HEK293 (cell line): ENCODE measurements around the gene NOXO1.

ENCODE experiments used
- CTCF ChIA-PET: fragments of 350-600 bp; formaldehyde crosslinking; extraction: SDS; loops from one replicate; lab custom pipeline; 2021; ENCODE audit warnings: antibody characterized with exemption; lab: Yijun Ruan, JAX
- POLR2A ChIA-PET: fragments of 300-600 bp; formaldehyde crosslinking; extraction: SDS; loops from one replicate; lab custom pipeline; 2020; ENCODE audit warnings: antibody characterized with exemption, inconsistent platforms; lab: Yijun Ruan, JAX
- H3K27ac ChIP-seq: fragments of 200-500 bp; sonication (Bioruptor generic); 2 replicates; pipeline ENCODE4 v1.5.1; 2014; ENCODE audit warnings: low read depth, low read length, control low read depth, inconsistent platforms; ENCODE audit errors: extremely low read depth
- H3K36me3 ChIP-seq, 2 experiments: fragments of 200-500 bp in 1 of 2; sonication (Bioruptor generic) in 1 of 2; 1 replicate in 1 of 2; 2 replicates in 1 of 2; pipeline ENCODE4 v1.5.1; 2014 to 2017; ENCODE audit warnings: inconsistent platforms in 2 of 2, low read length in 2 of 2; ENCODE audit not compliant: control insufficient read depth in 2 of 2, insufficient read depth in 1 of 2
- H3K4me1 ChIP-seq: fragments of 200-500 bp; sonication (Bioruptor generic); 2 replicates; pipeline ENCODE4 v1.5.1; 2014; ENCODE audit warnings: mild to moderate bottlenecking, low read length, inconsistent platforms; ENCODE audit not compliant: control insufficient read depth, insufficient read depth
- H3K4me3 ChIP-seq: 2 replicates; pipeline ENCODE4 v1.5.1; 2011; ENCODE audit warnings: low read depth, mild to moderate bottlenecking, control low read depth, low read length, moderate library complexity
- H3K9me3 ChIP-seq: fragments of 200-500 bp; sonication (Bioruptor generic); 2 replicates; pipeline ENCODE4 v1.5.1; 2014; ENCODE audit warnings: low read depth, low read length, inconsistent platforms; ENCODE audit not compliant: control insufficient read depth, insufficient read depth
- KLF10 ChIP-seq: fragments of 450-650 bp; IDR thresholded peaks from 2 replicates; pipeline ENCODE4 v1.5.1; 2018; ENCODE audit warnings: missing biosample characterization, mild to moderate bottlenecking, missing genetic modification characterization
- MEIS1 ChIP-seq: sonication (generic); formaldehyde crosslinking; IDR thresholded peaks from 2 replicates; pipeline ENCODE4 v1.8.1; 2022; ENCODE audit warnings: missing genetic modification reagents, mild to moderate bottlenecking, borderline replicate concordance
- OSR2 ChIP-seq: fragments of 450-650 bp; formaldehyde crosslinking; IDR thresholded peaks from 2 replicates; pipeline ENCODE4 v1.5.1; 2016; ENCODE audit warnings: missing biosample characterization, missing genetic modification characterization
- SP2 ChIP-seq: fragments of 450-650 bp; formaldehyde crosslinking; IDR thresholded peaks from 2 replicates; pipeline ENCODE4 v1.5.1; 2016; ENCODE audit warnings: missing biosample characterization, missing genetic modification characterization
- SP3 ChIP-seq: fragments of 450-650 bp; formaldehyde crosslinking; IDR thresholded peaks from 2 replicates; pipeline ENCODE4 v1.5.1; 2016; ENCODE audit warnings: missing biosample characterization, missing genetic modification characterization
- ZFP41 ChIP-seq: fragments of 450-650 bp; formaldehyde crosslinking; IDR thresholded peaks from 2 replicates; pipeline ENCODE4 v1.5.1; 2016; ENCODE audit warnings: missing biosample characterization, missing genetic modification characterization, borderline replicate concordance
- ZNF292 ChIP-seq: fragments of 450-650 bp; formaldehyde crosslinking; IDR thresholded peaks from 2 replicates; pipeline ENCODE4 v1.5.1; 2016; ENCODE audit warnings: low read depth, missing biosample characterization, missing genetic modification characterization, borderline replicate concordance
- ZNF335 ChIP-seq: fragments of 450-650 bp; formaldehyde crosslinking; conservative IDR thresholded peaks from 2 replicates; pipeline ENCODE4 v1.5.1; 2016; ENCODE audit warnings: missing biosample characterization, missing genetic modification characterization
- ZNF514 ChIP-seq: fragments of 450-650 bp; formaldehyde crosslinking; IDR thresholded peaks from 2 replicates; pipeline ENCODE4 v1.5.1; 2016; ENCODE audit warnings: missing biosample characterization, missing genetic modification characterization
- ZNF544 ChIP-seq: fragments of 450-650 bp; formaldehyde crosslinking; IDR thresholded peaks from 2 replicates; pipeline ENCODE4 v1.5.0; 2017; ENCODE audit warnings: missing biosample characterization, missing genetic modification characterization
- ZNF558 ChIP-seq: fragments of 450-650 bp; formaldehyde crosslinking; IDR thresholded peaks from 2 replicates; pipeline ENCODE4 v1.5.1; 2016; ENCODE audit warnings: missing biosample characterization, missing genetic modification characterization
- ZNF660 ChIP-seq: fragments of 450-650 bp; IDR thresholded peaks from 2 replicates; pipeline ENCODE4 v1.5.1; 2018; ENCODE audit warnings: missing biosample characterization, mild to moderate bottlenecking, missing genetic modification characterization
- ZNF792 ChIP-seq: fragments of 450-650 bp; formaldehyde crosslinking; IDR thresholded peaks from 2 replicates; pipeline ENCODE4 v1.5.1; 2016; ENCODE audit warnings: missing biosample characterization, missing genetic modification characterization
- ZSCAN16 ChIP-seq: fragments of 450-650 bp; formaldehyde crosslinking; IDR thresholded peaks from 2 replicates; pipeline ENCODE4 v1.5.1; 2016; ENCODE audit warnings: missing biosample characterization, missing genetic modification characterization
- ZXDB ChIP-seq: fragments of 450-650 bp; formaldehyde crosslinking; IDR thresholded peaks from 2 replicates; pipeline ENCODE4 v1.5.1; 2016; ENCODE audit warnings: missing biosample characterization, missing genetic modification characterization
- TF ChIP-seq, protein P1 (sequence below): fragments of 450-650 bp; formaldehyde crosslinking; IDR thresholded peaks from 2 replicates; pipeline ENCODE4 v1.5.1; 2017; ENCODE audit warnings: missing biosample characterization, missing genetic modification characterization
- TF ChIP-seq, protein P2 (sequence below): fragments of 450-650 bp; formaldehyde crosslinking; IDR thresholded peaks from 2 replicates; pipeline ENCODE4 v1.5.1; 2017; ENCODE audit warnings: missing biosample characterization, mild to moderate bottlenecking, missing genetic modification characterization, moderate library complexity
- TF ChIP-seq, protein P3 (sequence below): fragments of 450-650 bp; formaldehyde crosslinking; conservative IDR thresholded peaks from 2 replicates; pipeline ENCODE4 v1.5.1; 2016; ENCODE audit warnings: low read depth, missing biosample characterization, missing genetic modification characterization

NOXO1 gene

DNA sequence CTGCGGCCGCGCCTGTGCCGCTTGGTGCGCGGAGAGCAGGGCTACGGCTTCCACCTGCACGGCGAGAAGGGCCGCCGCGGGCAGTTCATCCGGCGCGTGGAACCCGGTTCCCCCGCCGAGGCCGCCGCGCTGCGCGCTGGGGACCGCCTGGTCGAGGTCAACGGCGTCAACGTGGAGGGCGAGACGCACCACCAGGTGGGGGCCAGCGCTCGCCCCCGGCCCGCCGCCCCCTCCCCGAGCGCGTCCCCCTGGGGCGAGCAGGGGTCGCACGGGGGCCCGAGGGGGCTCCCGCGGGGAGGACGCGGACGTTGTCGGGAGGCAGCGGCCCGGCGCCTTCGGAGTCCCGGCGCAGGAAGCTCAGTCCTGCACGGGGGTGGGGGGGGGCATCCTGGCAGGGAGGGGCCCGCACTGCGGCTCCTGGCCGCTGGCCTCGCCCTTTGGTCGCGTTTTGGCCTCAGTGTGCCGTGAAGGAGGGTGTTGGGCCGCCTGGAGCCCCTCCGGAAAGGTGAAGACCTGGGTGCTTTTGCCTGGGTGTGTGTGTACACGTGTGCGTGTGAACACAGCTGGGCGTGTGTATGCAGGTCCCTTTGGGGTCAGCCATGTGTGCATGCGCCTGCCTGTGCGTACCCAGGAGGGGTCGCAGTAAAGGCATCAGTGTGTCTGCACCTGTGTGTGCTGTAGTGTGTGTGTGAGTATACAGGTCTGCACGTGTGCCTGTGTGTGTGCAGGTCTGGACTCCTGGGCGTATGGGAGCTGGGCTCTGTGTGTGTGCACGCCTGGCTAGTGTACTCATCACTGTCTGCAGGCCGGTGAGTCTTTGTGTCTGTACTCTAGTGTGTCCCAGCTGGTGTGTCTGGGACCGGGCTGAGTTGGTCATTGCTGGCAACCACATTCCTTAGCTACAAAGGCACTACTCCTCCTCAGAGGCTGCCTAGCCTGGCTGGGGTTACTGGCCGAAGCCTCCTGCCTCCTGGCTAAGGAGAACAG lies 46.0 kb upstream of the NOXO1 start (continued):
- TF ChIP-seq ZNF558 (no peak), ZXDB (no peak), ZNF544 (tag by site-specific recombination) (no peak), ZSCAN16 (no peak), ZNF514 (tag by site-specific recombination) (no peak), ZNF660 (no peak), OSR2 (tag by site-specific recombination) (no peak), ZNF292 (no peak)
- TF ChIP-seq, protein P1, sequence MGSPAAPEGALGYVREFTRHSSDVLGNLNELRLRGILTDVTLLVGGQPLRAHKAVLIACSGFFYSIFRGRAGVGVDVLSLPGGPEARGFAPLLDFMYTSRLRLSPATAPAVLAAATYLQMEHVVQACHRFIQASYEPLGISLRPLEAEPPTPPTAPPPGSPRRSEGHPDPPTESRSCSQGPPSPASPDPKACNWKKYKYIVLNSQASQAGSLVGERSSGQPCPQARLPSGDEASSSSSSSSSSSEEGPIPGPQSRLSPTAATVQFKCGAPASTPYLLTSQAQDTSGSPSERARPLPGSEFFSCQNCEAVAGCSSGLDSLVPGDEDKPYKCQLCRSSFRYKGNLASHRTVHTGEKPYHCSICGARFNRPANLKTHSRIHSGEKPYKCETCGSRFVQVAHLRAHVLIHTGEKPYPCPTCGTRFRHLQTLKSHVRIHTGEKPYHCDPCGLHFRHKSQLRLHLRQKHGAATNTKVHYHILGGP (tag by site-specific recombination), result no peak
- TF ChIP-seq, protein P2, sequence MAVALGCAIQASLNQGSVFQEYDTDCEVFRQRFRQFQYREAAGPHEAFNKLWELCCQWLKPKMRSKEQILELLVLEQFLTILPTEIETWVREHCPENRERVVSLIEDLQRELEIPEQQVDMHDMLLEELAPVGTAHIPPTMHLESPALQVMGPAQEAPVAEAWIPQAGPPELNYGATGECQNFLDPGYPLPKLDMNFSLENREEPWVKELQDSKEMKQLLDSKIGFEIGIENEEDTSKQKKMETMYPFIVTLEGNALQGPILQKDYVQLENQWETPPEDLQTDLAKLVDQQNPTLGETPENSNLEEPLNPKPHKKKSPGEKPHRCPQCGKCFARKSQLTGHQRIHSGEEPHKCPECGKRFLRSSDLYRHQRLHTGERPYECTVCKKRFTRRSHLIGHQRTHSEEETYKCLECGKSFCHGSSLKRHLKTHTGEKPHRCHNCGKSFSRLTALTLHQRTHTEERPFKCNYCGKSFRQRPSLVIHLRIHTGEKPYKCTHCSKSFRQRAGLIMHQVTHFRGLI (tag by site-specific recombination), result no peak

DNA sequence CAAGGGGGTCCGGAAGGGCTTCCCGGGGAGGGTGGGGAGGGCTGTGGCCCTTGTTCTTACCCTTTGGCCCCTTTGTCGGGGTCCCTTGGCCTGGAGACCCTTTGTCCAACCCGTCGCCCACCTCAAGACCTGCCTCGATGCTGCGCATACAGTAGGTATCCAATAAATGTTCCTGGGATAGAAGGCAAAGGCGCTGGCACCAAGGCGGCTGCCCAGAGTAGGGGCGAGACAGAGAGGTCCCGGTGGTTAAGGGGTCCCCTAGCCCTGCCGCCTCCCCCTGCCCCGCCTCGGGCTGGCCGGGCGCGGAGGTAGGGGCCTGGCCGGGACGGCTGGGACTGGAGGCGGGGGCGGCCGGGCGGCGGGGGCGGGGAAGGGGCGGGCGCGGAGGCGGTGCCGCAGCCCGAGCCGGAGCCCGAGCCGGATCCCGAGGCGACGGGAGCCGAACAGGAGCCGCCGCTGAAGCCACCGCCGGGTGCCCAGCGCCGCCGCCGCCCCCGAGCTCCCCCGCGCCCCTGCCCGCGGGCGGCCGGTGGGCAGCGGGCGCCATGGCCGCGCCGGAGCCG lies 45.3 kb upstream of the NOXO1 start, which contains the start of gene NHERF2:
TSS of gene NHERF2 (plus strand) at position 442 of the 563 bp plus-strand sequence. CDS start at position 546, 104 bp downstream.
- H3K4me3 ChIP-seq, result peak within 1 kb of the TSS; percentile 42
- peaks cover 3% of the 10 kb centered on the region; the same call in 1 of the 2 replicates for H3K4me1 ChIP-seq
- H3K27ac ChIP-seq, result peak within 1 kb of the TSS; percentile 31
- POLR2A ChIA-PET, result interaction anchor here (0.5 to 2.6 kb wide), 4 partner anchors 12 to 129 kb away, joined by 3 to 15 read pairs (median 6); partner anchors contain the start of genes NTHL1, TRAF7 and TSC2
- CTCF ChIA-PET, result interaction anchor here (1.4 to 2.1 kb wide), 2 partner anchors 10 to 114 kb away, joined by 5 to 10 read pairs; no protein-coding TSS in a partner anchor
- TF ChIP-seq, protein P3, sequence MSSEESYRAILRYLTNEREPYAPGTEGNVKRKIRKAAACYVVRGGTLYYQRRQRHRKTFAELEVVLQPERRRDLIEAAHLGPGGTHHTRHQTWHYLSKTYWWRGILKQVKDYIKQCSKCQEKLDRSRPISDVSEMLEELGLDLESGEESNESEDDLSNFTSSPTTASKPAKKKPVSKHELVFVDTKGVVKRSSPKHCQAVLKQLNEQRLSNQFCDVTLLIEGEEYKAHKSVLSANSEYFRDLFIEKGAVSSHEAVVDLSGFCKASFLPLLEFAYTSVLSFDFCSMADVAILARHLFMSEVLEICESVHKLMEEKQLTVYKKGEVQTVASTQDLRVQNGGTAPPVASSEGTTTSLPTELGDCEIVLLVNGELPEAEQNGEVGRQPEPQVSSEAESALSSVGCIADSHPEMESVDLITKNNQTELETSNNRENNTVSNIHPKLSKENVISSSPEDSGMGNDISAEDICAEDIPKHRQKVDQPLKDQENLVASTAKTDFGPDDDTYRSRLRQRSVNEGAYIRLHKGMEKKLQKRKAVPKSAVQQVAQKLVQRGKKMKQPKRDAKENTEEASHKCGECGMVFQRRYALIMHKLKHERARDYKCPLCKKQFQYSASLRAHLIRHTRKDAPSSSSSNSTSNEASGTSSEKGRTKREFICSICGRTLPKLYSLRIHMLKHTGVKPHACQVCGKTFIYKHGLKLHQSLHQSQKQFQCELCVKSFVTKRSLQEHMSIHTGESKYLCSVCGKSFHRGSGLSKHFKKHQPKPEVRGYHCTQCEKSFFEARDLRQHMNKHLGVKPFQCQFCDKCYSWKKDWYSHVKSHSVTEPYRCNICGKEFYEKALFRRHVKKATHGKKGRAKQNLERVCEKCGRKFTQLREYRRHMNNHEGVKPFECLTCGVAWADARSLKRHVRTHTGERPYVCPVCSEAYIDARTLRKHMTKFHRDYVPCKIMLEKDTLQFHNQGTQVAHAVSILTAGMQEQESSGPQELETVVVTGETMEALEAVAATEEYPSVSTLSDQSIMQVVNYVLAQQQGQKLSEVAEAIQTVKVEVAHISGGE (tag by site-specific recombination), result 0 out of 2 replicates have a peak, but pooled peaks have one; percentile 12
- TF ChIP-seq KLF10 (tag by site-specific recombination), result peak; percentile 62; the same call in 1 of the 2 replicates
- 0 out of 2 replicates have a peak, but pooled peaks have one; percentile 29 for TF ChIP-seq ZNF335
- TF ChIP-seq ZFP41, result no peak
- TF ChIP-seq ZNF792 (tag by site-specific recombination), result peak; percentile 97
- no peak for TF ChIP-seq MEIS1 (CRISPR knock-in tag)
- TF ChIP-seq SP3 (tag by site-specific recombination), result 0 out of 2 replicates have a peak, but pooled peaks have one; percentile 42
- TF ChIP-seq SP2 (tag by site-specific recombination), result 0 out of 2 replicates have a peak, but pooled peaks have one; percentile 16
- TF ChIP-seq, all 188 proteins: peak for 6
- H3K9me3 ChIP-seq, result no peaks in the 10 kb centered on the region
- peaks cover 0 to 4% of the 10 kb centered on the region in 2 experiments; a peak in 1 of 3 replicates for H3K36me3 ChIP-seq
